ENCODE measurements around the gene COL4A6.
"Not testable (repeated sequence)": the region's sequence is repeated elsewhere in the genome, so short reads cannot be mapped to it uniquely, and the experiment has no call there.

Gene COL4A6

GRCh38 chrX:108438110-108438623, at the start of gene COL4A6:
COL4A6 (minus strand) TSS chrX:108438422; CDS start chrX:108438196, 226 bp downstream.
- peak; percentile 10 to 26 for DNase-seq

DNA sequence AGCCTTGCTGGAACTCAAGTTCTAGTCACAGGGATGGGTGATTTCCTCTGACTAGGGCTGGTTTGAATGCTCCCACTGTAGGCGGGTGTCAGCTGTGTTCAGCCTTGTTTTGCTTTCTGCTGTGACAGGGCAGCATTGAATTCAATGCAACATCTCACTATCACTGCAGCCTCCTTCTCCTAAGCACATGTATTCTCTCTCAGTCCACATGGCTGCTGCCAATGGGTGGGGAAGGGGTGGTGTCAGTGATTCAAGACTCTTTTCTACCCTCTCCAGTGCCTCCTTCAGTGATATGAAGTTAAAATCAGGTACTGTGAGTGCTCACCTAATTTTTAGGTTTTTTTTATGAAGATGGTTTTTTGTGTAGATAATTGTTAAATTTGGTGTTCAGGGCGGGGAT, 47.7 kb upstream of the COL4A6 start:
- no peak for DNase-seq

DNA sequence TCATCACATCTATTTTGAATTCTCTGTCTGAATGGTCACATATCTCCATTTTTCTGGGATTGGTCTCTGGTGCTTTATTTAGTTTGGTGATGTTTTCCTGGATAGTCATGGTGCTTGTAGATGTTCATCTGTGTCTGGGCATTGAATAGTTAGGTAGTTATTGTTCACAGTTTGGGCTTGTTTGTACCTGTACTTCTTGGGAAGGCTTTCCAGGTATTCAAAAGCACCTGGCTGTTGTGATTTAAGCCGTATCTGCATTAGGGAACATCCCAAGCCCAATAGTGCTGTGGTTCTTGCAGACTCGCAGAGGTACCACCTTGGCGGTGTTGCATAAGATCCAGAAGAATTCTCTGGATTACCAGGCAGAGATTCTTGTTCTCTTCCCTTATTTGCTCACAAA, 46.0 kb upstream of the COL4A6 start:
- DNase-seq: no peak

GRCh38 chrX:108481528-108481927, 43.3 kb upstream of the COL4A6 start:
- not testable (repeated sequence) for DNase-seq

DNA sequence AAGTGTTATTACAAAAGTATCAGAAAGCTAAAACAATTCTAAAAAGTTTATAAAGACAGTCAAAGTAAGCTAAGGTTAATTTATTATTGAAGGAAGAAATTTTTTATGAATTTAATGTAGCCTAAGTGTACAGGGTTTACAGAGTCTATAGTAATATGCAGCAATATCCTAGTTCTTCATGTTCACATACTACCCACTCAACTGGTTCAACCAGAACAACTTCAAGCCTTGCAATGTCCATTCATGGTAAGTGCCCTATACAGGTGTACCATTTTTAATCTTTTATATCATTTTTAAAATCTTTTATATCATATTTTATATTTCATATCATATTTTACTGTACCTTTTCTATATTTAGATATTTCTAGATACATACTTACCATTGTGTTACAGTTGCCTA, 35.8 kb upstream of the COL4A6 start:
- DNase-seq: no peak

DNA sequence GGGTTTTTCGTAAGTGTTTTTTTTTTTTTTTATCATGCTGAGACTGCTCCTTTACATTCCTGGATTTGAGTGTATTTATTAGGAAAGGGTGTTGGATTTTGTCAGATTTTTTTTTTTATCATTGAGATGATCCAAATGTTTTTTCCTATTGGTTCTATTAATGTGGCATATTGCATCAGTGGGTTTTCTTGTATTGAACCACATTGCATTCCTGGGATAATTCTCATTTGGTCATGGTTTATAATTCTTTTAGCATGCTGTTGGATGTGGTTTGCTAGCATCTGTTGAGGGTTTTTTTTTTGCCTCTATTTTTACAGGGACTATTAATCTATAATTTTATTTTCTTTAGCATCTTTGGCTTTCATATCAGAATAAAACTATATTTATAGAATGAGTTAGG, 30.3 kb upstream of the COL4A6 start:
- DNase-seq: no peak

DNA sequence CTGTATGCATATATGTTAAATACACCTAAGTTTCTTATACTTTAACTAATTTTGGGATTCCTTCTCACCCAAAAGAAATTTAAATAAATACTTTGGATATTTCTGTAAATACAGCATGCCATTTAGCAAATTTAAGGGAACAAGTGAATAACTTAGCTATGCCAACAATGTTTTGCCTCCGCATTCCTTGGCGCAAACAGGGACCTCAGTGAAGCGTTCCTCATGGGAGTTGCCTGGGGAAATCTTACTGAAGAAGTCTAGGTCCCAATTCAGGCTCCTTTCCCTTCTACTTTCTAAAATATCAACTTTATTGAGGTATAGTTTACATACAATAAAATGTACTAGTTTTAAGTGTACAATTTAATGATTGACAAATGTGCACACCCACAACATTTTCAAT, 26.4 kb upstream of the COL4A6 start:
- no peak for DNase-seq

DNA sequence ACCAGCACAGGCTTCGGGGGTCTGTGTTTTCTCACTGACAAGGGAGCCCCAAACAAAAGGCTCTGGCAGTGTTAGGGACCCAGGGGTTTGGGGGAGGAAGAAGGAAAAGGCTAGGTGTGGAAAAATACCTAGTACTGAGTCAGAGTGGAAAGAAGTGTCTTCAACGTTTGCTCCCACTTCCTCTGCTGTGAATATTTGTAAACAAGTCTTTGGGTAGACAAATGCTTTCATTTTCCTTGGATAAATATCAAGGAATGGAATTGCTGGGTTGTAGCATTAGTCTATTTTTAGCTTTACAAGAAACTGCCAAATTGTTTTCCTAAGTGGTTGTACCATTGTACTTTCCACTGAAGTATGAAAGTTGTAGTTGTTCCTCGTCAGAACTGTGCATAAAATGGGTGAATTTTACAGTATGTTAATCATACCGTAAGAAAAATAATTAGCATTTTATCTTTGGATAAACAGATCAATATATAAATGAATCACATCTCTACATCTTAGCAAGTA, 18.8 kb upstream of the COL4A6 start:
- DNase-seq: no peak

- no peak for DNase-seq
Observed at GRCh38 chrX:108453841-108454240, 15.6 kb upstream of the COL4A6 start.

DNA sequence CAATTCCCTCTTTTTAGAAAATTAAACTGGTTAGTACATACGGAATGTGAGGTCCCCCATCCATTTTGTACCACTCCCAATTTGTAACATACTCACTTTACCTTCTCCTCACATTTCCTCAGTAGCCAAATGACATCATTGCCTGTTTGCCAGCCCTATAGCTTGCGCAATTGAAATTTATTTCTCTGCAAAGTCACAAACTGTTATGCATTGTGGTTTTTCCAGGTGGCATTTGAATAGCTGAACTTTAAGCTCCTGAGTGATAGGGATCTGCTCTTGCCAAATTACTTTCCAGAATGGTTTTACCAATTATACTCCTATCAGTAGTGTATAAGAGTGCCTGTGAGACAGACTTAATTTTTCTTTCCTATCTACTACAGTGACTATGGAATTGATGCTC, 9.1 kb upstream of the COL4A6 start:
- no peak for DNase-seq

DNA sequence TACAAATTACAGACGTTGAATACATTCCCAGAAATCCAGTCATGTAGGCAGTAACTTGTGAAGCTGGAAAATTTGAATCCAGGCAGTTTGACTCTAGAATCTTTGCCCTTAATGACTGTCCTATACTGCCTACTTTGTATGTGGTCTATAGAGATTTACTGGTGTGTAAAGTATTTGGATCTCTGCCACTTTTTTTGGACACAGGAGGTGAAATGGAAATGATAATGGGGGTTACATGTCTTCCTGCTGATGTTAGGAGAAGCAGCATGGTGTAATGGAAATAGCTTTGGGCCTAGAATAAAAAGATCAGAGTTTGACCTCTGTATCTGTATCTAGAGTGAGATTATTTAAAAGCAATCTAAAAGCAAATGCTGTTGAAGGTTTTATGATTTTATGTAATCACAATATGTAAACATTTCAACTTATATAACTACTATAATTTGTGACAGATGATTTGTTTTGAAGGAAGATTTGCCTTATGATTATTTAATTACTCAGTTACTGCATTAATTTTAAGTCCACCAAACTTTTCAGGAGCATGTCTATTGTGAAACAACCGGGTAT, 4.8 kb upstream of the COL4A6 start:
- DNase-seq: peak; percentile 2 to 6

DNA sequence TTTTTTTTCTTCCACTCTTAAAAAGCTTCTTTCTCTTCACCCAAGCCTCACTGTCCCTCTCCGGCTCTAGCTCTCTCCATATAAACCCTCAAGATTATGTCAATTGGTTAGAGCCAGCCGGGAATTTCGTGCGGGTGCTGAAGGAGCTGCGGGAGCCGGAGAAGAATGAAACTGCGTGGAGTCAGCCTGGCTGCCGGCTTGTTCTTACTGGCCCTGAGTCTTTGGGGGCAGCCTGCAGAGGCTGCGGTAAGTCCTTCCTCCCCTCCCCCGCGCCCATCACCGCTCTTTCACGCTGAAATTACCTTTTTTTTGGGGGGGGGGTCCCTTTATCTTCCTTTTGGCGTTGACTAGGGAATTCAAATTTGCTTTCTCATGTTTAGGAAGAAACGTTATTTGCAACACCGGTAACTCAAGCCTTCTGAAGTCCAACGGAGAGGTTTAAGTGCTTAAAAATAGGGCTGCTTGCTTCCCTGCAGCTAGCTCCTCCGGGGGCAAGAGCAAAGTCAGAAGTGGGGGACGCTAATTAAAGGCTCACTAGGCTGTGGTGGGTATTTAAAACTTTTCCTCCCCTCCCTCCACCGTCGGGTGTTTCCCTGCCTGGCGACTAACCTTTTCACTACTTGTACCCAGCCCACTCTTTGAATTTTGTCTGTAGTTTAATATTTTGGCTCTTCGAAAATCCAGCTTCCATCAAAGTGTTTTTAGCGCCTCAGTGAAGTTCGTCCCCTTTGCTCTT, 1.9 kb upstream of the COL4A6 start:
- no peak for DNase-seq

DNA sequence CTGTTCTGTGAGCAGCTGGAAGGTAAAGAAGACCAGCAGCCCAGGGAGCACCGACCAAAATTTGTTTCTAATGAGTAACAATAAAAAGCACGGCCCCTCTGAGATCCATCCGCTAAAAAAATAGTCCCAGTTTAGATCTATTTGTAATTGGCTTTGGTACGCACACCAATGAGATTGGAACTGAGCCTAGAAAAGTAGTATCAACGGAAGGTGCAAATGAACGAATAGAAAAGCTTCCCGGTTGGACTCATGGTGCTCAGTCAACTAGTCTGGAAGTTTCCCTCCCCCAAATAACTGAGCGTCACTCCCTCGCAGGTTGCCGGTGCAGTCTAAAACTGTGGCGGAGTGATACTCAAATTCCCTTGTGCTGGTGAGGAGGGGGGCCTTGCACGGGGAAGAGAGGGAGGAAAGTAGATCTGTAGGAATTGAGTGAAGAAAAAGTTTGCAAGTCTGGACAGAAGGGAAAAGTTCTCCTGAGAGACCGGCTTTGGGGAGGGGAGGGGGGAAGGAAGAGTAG, 1.3 kb upstream of the COL4A6 start, which contains the start of gene COL4A5:
Gene COL4A5, plus strand, starts transcription at position 413 of the 517 bp plus-strand sequence. CDS start 288 bp downstream, outside the sequence.
- peak; percentile 61 to 89 for DNase-seq

DNA sequence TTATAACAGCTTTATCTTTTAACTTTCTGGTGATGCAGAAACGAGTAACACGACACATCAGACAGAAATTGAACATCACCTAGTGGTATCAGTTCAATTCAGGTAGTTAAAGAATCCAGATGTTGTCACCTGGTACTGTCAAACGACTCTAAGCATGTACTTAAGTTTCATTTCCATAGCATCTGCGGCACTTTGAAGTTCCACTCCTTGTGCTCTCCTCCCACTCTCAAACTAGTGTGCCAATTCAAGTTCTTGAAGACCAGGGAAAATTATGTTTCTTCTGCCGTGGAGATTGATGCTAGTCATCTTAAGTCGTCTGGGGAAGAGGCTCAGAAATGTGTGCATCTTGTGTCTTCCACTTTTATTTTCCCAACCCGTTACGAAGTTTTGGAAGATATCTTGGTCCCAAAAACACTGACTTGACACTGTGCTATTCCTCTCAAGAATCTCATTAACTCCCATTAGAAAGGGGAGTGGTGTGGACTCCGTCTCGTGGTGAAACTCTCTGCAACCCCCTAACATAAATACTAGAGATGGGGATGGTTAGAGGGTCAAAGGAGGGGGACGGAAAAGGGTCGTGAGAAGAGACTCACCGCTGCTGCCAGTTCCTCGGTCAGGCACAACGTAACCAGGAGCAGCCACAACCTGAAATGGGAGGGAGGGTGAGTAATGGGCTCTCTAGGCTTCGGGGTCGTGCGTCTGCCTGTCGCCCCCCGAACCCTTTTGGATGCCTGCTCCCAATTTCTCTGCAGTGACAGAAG, 693 bp downstream of the COL4A6 start:
- DNase-seq: no peak

DNA sequence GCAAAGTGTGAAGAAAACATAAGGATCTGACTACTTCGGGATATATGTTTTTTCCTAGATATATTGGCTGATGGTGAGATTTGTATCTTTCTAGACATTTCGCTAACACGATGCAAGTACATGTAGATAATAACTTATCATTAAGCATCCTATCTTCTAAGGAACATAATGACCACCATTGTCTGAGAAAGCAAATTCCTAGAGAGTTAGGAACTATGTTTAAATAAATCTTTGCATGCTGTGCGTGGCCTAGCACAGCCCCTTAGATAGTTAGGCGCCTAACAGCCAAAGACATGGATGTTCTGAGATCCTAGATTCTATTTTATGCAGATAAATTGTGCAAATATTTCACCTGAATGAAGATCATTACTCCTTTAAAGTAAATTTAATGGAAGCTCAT, 3.0 kb downstream of the COL4A6 start:
- DNase-seq: no peak

DNA sequence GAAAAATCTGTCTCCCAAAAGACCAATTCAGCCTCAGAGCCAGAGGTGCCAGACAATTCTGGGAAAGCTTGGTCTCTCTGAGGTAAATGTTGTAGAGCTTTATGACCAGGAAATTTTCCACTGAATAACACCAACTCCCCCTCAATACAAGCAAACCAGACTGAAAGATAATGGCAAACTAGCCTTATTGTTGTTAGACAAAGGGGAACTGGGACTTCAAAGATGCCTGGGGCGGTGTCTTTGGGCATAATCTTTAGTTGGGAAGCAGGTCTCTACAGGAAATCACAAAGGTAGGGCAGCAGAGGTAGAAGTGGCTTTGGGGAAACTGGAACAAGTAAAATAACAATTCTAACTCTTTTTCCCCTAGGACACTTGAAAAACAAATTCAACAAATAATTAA, 12.0 kb downstream of the COL4A6 start:
- no peak for DNase-seq

DNA sequence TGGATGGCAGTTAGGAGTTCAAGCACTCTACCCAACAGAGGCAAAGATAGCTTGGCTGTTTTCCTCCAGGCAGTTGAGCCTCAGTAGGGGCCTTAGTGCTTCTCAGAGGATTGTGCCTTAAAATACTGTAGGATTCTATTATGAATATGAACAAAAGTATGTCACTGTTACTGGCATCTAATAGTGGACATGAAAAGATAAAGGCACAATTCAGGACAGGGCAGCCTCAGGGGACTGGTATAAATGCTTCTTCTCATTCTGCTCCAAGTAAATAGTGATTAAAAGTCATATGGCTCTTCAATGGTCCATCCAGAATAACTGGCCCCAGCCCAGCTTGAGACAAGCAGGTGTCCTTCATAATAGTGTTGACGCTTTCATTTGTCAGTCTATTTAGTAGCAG, 17.7 kb downstream of the COL4A6 start:
- DNase-seq: no peak

DNA sequence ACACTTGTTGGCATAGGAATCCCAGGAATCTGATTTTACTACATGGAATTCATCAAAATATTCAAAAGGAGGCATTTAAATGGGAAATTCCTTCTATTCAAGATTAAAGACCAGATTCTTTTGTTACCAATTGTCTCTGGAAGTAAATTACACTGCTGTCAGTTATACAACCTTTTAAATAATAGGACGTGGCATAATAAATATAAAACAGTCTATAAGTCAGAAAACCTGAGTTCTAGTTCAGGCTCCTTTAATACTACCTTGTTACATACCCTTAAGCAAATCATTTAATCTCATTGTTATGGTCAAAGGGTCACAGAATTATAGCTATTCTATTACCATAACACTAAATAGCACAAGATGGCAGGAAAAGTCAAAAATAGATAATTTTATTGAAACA, 18.8 kb downstream of the COL4A6 start:
- no peak for DNase-seq

DNA sequence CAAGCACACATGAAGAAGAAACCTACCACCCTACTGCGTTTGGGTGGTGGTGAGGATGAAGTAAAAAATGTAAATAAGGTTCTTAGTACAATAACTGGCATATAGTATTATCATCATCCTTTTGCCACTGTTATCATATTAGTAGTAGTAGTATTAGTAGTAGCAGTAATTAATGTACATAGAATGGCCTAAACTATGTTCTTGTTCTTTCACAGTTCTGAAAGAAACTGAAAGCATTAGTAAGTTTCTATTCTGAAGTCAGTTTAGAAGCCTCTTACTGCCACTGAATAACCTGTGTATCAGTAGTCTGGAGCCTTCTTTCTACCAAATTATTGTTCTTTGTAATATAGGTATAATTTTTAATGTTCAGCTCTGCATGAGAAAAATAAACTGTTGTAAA, 21.0 kb downstream of the COL4A6 start:
- DNase-seq: no peak

- no peak for DNase-seq
Observed at GRCh38 chrX:108415891-108416290, 22.3 kb downstream of the COL4A6 start.

DNA sequence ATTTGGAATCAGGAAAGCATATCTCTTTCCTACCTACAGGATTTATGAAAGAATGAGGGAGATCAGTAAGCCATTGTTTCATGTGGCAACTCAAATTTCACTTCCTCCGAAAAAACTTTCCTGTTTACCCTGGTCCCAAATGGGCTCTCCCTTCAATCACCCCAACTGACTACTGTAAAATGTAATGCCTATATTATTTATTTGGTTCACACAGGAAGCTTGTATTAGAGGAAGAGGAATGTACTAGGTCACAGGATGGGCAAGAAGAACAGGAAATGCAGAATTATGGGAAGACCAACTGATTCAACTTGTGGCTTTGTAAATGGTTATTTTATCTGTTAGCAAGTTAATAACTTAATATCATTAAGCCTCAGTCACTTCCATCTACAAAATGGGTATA, 23.1 kb downstream of the COL4A6 start:
- no peak for DNase-seq

GRCh38 chrX:108412783-108413182, 25.4 kb downstream of the COL4A6 start:
- no peak for DNase-seq

DNA sequence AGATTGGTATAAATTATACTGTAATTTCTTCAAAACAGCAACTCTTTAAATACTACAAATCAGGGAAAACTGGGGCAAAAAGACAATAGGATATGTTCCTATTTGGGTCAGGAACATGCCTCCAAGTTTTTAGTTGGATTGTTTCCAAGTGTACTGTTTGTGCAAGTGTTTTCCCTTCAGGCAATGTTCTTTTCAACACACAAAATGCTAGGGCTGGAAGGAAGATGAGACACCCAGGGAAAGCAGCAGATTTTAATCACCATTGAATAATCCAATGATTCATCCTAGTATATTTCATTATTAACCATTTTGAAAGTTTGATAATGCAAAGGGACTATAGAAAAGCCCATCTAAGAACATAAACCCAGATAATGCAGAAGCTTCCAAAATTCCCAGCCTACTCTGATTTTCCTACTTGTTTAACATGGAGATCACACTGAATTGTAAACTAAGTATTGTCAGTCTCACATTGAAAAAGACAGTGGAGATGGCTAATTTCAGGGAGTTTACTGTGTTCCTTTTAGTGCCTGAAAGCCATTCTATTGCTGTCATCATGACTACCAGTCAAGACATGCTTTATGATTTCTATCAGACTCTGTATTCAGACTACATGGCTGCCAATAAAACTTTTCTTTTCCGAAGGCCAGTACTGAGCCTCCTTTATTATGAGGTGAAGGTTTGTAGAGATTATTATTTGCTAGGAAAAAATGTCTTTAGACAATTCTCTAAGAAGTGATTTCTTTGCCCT, 38.6 kb downstream of the COL4A6 start:
- DNase-seq: no peak
